Measurements from ENCODE around the gene SUSD5. TPM values are rescaled to one million over a fixed set of nuclear protein-coding genes. Genes with fewer than 3 reads are reported as not detected.
"Not testable (repeated sequence)": the region's sequence is repeated elsewhere in the genome, so short reads cannot be mapped to it uniquely, and the experiment has no call there.

SUSD5 gene
- total and polyA plus RNA-seq, 10 donors, result 0.33 to 4.5 (median 0.97) TPM

DNA sequence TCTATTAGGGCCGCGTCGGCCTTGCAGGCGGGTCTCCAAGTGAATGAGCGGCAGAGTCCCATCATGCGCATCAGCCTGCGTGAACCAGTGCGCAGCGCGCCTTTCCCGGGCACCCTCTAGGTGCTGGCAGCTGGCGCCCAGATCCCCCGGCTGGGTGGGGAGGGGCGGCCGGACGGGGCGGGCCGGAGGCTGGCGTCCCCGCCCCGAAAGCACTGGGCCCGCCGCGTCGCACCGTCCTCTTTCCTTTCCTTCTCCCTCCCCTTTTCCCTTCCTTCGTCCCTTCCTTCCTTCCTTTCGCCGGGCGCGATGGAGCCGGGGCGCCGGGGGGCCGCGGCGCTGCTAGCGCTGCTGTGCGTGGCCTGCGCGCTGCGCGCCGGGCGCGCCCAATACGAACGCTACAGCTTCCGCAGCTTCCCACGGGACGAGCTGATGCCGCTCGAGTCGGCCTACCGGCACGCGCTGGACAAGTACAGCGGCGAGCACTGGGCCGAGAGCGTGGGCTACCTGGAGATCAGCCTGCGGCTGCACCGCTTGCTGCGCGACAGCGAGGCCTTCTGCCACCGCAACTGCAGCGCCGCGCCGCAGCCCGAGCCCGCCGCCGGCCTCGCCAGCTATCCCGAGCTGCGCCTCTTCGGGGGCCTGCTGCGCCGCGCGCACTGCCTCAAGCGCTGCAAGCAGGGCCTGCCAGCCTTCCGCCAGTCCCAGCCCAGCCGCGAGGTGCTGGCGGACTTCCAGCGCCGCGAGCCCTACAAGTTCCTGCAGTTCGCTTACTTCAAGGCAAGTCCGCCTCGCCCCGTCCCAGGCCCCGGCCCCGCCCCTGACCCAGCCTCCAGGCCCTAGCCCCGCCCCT lies 104.6 kb downstream of the SUSD5 start, which contains the start of gene CRTAP:
CRTAP (plus strand) TSS at position 243 of the 850 bp plus-strand sequence; CDS start at position 307, 64 bp downstream.
- peaks cover 14 to 77% (median 44%) of the 10 kb centered on the region in 6 donors for H3K4me1 ChIP-seq
- no peaks in the 10 kb centered on the region for H3K9me3 ChIP-seq
- H3K36me3 ChIP-seq, result peaks cover 0 to 15% (median 0%) of the 10 kb centered on the region in 6 donors
- H3K27ac ChIP-seq, result peak within 1 kb of the TSS; percentile 90 to 99 (median 96)
- H3K27me3 ChIP-seq (replicated peaks in 1 of 7), result no peaks in the 10 kb centered on the region
- intact Hi-C loops (cut with DNase I; ENCODE audit: low total_unique reads), result no loop called here
- peak; percentile 99 for DNase-seq
- WGBS, 5 donors, result 0 to 1% (median 0%) methylated on average over 80 to 98 of the region's 98 CpGs
- peak within 1 kb of the TSS; percentile 76 to 92 (median 86) for H3K4me3 ChIP-seq
- TF ChIP-seq POLR2A (IDR thresholded peaks at IDR 0.05) (peak in 1 of 3 donors; percentile 56), POLR2AphosphoS5 (IDR thresholded peaks at IDR 0.05) (peak; percentile 81 to 90 (median 89))
- TF ChIP-seq, protein P1, sequence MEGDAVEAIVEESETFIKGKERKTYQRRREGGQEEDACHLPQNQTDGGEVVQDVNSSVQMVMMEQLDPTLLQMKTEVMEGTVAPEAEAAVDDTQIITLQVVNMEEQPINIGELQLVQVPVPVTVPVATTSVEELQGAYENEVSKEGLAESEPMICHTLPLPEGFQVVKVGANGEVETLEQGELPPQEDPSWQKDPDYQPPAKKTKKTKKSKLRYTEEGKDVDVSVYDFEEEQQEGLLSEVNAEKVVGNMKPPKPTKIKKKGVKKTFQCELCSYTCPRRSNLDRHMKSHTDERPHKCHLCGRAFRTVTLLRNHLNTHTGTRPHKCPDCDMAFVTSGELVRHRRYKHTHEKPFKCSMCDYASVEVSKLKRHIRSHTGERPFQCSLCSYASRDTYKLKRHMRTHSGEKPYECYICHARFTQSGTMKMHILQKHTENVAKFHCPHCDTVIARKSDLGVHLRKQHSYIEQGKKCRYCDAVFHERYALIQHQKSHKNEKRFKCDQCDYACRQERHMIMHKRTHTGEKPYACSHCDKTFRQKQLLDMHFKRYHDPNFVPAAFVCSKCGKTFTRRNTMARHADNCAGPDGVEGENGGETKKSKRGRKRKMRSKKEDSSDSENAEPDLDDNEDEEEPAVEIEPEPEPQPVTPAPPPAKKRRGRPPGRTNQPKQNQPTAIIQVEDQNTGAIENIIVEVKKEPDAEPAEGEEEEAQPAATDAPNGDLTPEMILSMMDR (IDR thresholded peaks at IDR 0.05 in 8 of 11, conservative IDR thresholded peaks at IDR 0.05 in 3 of 11), result peak in 3 of 11 experiments; percentile 7 to 28 (median 8)

DNA sequence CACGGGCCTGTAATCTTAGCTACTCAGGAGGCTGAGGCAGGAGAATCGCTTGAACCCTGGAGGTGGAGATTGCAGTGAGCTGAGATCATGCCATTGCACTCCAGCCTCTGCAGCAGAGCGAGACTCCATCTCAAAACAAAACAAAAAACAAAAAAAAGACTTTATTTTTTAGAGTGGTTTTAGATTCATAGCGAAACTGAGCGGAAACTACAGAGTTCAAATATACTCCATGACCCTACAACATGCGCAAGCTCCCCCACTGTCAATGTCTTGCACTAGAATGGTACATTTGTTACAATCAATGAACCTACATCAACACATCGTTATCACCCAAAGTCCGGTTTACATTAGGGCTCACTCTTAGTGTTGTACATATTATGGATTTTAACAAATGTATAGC lies 107.0 kb downstream of the SUSD5 start:
- H3K4me1 ChIP-seq, result peaks cover 14 to 58% (median 40%) of the 10 kb centered on the region in 6 donors
- WGBS, 5 donors, result 66 to 82% (median 74%) methylated on average over 8 of the region's 8 CpGs

DNA sequence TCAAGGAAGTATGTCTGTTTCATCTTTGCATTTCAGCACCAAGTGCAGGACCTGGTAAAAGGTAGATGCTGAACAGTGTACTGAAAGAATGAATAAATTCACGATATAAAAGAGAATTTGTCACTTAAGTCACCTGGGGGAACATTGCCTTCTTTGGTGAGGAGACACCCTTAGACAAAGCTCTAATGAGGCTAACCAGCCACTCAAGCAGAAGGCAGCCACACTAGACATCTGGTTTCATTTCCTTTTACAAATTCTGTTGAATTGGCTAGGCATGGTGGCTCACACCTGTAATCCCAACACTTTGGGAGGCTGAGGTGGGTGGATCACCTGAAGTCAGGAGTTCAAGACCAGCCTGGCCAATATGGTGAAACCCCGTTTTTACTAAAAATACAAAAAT lies 111.8 kb downstream of the SUSD5 start:
- H3K4me1 ChIP-seq, result peaks cover 0 to 22% (median 11%) of the 10 kb centered on the region in 6 donors
- H3K36me3 ChIP-seq; H3K9me3 ChIP-seq; H3K27ac ChIP-seq; intact Hi-C loops (cut with DNase I; ENCODE audit: low total_unique reads); DNase-seq; H3K4me3 ChIP-seq; H3K27me3 ChIP-seq (replicated peaks in 1 of 7): not testable (repeated sequence)
- 69 to 81% (median 72%) methylated on average over 2 of the region's 2 CpGs for WGBS, 5 donors

More for the DNA sequence above, 107.0 kb downstream of the SUSD5 start:
- intact Hi-C loops (cut with DNase I; ENCODE audit: low total_unique reads), result no loop called here
- Histone ChIP-seq H3K9me3 (no peaks in the 10 kb centered on the region), H3K36me3 (no peaks in the 10 kb centered on the region), H3K27ac (peak overlapping the region in 1 of 8 donors; percentile 6), H3K27me3 (replicated peaks in 1 of 7) (no peaks in the 10 kb centered on the region), H3K4me3 (peak overlapping the region in 1 of 8 donors; percentile 17)
- DNase-seq, result no peak
- TF ChIP-seq POLR2AphosphoS5 (IDR thresholded peaks at IDR 0.05) (no peak), POLR2A (IDR thresholded peaks at IDR 0.05) (no peak)
- TF ChIP-seq, protein P1 (IDR thresholded peaks at IDR 0.05 in 8 of 11, conservative IDR thresholded peaks at IDR 0.05 in 3 of 11), result no peak

DNA sequence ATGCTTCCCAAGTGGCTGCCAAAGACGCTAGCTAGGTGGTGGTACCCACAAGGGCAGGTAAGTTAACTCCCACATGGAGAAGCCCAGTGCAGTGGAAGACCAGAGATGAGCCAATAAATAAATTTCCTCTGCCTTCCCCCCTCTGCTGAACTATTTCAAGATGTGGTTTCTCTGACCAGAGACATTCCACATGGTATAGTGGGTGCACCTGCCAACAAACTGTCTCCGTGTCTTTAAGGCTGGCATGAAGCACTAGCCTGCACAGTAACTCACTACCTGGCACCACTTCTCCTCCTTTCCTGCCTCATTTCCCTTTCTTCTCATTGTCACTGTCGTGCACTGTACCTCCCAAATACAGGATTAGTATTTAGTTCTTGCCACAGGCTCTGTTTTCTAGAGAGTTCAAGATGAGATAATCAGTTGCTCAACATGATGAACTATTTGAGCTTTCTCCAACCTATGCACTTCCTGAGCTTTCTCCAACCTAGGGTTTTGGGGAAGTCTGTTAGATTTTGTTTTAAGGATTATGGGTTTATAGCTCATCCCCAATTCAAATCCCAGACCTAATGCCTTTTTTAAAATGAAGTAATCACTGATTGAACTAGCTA lies 113.2 kb downstream of the SUSD5 start:
- Histone ChIP-seq H3K27me3 (replicated peaks in 1 of 7) (no peaks in the 10 kb centered on the region), H3K36me3 (no peaks in the 10 kb centered on the region), H3K4me3 (no peak overlapping the region), H3K4me1 (peaks cover 0 to 9% (median 0%) of the 10 kb centered on the region in 6 donors), H3K9me3 (no peaks in the 10 kb centered on the region), H3K27ac (no peak overlapping the region)
- TF ChIP-seq POLR2A (IDR thresholded peaks at IDR 0.05) (no peak), POLR2AphosphoS5 (IDR thresholded peaks at IDR 0.05) (no peak)
- TF ChIP-seq, protein P1 (IDR thresholded peaks at IDR 0.05 in 8 of 11, conservative IDR thresholded peaks at IDR 0.05 in 3 of 11), result no peak
- intact Hi-C loops (cut with DNase I; ENCODE audit: low total_unique reads), result no loop called here
- no peak for DNase-seq
- WGBS, 5 donors, result 42 to 59% (median 49%) methylated on average over 3 of the region's 3 CpGs
